GM21360 (cell line): Measurements from ENCODE around the gene NACC2.
"Not testable (repeated sequence)": the region's sequence is repeated elsewhere in the genome, so short reads cannot be mapped to it uniquely, and the experiment has no call there.

Source experiments
- ATAC-seq: cut with Tn5 transposase; IDR thresholded peaks from one replicate; pipeline ENCODE4 v1.9.1; 2021; ENCODE audit warnings: mild to moderate bottlenecking, moderate library complexity; ENCODE audit not compliant: unreplicated experiment

NACC2 gene

GRCh38 chr9:136026943-136027289, 68.2 kb downstream of the NACC2 start:
- ATAC-seq: not testable (repeated sequence)

DNA sequence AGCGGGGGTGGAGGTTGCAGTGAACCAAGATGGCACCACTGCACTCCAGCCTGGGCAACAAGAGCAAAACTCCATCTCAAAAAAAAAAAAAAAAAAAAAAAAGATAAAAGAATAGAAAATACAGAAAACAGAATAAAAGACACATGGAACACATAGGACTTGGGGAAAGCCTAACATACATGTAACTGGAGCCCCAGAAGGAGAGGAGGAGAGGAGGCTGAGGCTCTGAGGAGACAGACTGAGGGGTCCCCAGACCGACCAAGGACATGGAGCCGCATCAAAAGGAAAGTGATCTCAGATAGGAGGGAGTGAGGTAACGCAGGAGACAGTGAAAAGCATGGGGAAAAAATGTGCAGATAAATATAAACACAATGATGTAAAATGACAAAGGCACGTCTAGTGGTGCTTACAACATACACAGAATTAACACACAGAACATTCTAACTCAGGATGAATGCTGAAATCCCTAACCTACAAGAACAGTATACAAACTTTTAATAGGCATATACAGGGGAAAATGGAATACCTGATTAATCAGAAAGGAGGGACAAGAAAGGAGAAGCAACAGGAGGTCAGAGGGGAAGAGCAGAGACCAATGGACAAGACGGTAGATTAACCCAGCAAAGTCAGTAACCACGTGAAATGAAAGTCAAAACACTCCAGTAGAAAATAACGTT, 68.7 kb downstream of the NACC2 start:
- no peak for ATAC-seq

DNA sequence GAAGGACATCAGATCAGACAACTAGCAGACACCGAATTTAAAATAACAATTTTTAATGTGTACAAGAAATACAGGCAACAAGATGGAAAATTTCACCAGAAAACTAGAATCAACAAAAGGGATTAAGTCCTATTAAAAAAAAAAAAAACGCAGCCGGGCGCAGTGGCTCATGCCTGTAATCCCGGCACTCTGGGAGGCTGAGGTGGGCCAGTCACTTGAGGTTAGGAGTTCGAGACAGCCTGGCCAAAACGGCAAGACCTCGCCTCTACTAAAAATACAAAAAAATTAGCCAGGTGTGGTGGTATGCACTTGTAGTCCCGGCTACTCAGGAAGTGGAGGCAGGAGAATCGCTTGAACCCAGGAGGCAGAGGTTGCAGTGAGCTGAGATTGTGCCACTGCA, 69.6 kb downstream of the NACC2 start:
- ATAC-seq: no peak

DNA sequence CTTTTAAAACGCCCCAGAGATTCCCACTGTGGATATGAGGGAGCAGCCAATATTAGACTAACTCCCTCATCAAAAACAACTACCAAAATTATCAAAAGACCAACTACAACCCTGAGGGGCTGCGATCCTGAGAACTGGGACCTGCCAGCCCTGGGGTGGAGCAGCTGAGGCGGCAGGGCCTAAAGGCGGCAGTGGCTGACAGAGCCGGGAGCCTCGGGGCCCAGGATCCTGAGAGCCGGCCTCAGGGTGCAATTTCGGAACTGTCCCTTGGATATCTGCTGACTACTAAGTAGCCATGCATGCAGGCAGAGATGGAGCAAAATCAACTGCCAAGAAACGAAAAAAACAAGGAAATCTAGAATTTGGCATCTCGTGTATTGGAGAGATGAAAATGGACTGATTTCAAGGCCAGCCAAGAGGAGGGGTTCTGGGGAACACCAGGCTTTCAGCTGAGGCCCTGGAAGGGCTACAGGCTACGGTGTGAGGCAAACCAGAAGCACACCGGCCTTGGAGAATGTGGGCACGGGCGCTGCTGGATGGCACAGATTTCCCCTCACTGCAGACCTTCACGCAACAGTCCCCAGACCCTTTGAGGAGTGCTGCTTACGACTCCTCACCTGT, 70.3 kb downstream of the NACC2 start:
- ATAC-seq: no peak

DNA sequence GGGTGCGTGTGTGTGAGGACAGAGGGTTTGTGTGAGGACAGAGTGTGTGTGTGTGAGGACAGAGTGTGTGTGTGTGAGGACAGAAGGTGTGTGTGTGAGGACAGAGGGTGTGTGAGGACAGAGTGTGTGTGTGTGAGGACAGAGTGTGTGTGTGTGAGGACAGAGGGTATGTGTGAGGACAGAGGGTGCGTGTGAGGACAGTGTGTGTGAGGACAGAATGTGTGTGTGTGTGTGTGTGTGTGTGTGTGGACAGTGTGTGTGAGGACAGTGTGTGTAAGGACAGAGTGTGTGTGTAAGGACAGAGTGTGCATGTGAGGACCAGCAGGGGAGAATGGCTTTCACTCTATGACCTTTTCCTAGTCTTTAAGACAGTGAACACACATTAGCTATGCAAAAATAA, 70.8 kb downstream of the NACC2 start:
- ATAC-seq: no peak

DNA sequence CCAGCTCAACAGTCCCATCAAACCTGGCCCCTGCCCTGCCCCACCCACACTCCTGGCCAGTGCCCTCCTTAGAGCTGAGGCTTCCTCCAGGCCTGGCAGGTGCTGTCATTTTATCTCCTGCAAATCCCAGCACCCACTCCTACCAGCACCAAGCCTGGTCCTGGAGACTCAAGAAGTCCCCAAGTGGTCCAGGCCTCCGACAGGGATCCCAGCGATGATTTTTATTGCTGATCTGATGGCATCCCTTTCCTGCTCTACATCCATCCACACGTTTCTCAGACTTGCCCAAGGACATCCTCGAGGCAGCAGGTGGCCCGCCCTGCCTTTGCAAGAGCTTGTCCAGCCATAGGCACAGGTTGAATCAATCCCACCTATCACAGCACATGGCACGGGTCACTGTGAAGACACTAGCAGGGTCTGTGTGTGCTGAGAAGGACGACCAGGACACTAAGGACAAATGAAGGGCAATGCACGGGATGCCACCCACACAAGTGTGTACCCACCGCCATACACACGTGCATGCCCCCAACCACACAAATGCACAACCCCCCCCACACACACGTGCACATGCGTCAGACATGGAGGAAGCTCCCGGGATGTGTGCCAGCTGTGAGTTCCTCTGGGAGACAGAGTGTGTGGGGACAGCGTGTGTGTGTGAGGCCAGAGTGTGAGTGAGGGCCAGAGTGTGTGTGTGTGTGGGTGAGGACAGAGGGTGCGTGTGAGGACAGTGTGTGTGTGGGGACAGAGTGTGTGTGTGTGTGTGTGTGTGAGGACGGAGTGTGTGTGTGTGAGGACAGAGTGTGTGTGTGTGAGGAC, 71.5 kb downstream of the NACC2 start:
- ATAC-seq: no peak

DNA sequence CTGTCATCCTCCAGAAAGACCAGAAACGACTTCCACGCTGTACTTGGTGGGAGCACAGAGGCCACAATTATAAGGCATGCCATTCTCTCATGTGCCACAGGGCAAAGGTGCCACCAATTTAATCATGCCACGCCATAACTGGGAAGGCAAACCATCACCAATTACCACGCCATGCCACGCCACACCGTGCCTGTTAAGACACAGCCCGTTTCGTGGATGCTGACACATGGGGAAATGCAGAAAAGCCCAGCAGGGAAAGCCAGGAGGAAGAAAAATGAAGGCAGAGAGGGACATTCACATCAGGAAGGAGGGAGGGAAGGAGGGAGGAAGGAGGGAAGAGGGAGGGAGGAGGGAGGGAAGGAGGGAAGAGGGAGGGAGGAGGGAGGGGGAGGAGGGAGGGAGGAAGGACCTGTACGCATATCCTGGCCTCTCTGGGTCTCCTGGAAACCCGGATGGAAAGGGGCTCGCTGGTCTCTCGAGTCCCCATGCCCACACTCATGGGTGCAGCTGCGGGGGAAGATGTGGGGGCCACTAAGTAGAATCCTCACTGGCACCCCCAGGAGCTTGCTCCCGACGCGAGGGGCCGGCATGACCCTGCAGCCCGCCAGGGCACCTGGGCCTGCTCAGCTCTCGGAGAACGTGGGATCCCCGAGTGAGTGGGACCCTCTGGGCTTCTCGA, 72.2 kb downstream of the NACC2 start:
- no peak for ATAC-seq

- no peak for ATAC-seq
Observed at GRCh38 chr9:136021872-136022681, 73.0 kb downstream of the NACC2 start.

DNA sequence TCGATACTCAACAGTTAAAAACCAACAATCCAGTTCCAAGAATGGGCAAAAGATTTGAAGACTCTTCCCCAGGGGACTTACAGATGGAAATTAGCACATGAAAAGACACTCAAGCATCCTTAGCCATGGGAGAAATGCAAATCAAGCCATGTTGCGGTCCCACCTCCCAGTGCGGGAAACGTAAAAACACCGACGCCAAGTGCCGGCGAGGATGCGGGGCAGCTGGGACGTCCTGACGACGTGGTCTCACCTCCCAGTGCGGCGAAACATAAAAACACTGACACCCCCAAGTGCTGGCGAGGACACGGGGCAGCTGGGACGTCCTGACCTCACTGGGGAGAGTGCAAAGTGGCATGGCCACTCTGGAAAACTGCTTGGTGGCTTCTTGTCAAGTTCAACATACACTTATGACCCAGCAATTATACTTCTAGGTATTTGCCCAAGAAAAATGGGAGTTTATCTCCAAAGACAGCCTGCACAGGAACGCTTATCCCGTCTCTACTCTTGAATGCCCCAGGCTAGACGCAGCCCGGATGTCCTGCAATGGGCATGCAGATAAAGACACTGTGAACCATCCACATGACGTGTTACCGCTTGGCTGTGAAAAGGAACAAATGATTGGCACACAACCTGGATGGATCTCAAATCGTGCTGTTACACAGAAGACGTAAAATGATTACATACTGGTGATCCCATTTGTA, 73.8 kb downstream of the NACC2 start:
- no peak for ATAC-seq

- ATAC-seq: no peak
Observed at GRCh38 chr9:136020671-136021070, 74.4 kb downstream of the NACC2 start.

DNA sequence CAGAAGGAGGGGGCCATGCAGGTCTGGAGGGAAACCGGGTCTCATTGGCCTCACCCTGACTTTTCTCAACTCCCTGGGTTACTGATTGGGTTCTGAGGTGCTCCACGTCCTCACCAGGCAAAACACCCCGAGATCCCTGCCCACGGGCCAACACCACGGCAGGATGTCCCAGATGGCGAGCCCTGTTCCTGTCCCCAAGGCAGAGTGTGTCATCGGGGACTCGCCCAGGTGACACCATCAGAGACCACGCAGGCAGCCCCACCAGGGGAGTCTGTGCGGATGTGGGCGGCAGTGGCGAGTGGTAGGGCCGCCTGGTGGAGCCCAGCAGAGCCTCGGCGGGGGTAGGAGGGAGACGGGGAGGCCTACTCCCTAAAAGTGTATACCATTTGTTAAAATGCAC, 74.9 kb downstream of the NACC2 start:
- no peak for ATAC-seq

DNA sequence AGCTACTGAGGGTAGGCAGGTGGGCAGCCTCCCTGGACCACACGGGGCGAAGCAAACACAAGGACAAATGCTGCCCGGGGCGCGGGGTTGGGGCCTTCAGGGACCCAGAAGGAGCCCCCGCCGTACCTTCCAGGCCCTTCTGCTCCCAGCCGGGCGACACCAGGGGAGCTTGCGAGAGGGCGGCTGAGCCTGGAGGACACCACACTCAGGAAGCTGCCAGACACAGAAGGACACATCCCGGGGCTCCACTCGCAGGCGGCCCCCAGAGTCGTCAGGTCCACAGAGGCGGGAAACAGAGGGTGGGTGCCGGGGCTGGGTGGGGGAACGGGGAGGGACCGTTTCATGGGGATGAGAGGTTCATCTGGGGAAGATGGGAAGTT, 75.4 kb downstream of the NACC2 start:
- no peak for ATAC-seq

GRCh38 chr9:136019041-136019680, 75.9 kb downstream of the NACC2 start:
- no peak for ATAC-seq

GRCh38 chr9:136018257-136019031, 76.6 kb downstream of the NACC2 start:
- no peak for ATAC-seq

GRCh38 chr9:136017289-136018190, 77.5 kb downstream of the NACC2 start:
- ATAC-seq: no peak

- no peak for ATAC-seq
Observed at GRCh38 chr9:136016572-136017288, 78.4 kb downstream of the NACC2 start.
